MCF 10A (cell line): ENCODE results near the gene CHRNB4. TPM values are rescaled to one million over a fixed set of nuclear protein-coding genes. Genes with fewer than 3 reads are reported as not detected.

Experiments
- BruUV-seq: library from RNA; stranded (reverse); fragments of 400-500 nt; replicated peaks from 2 replicates; lab custom pipeline; 2021; lab: Mats Ljungman, UMichigan
- CTCF ChIA-PET: fragments of 300-600 bp; sonication (Branson Sonifier 250); formaldehyde crosslinking; extraction: SDS; loops from one replicate; lab custom pipeline; 2021; ENCODE audit warnings: antibody characterized with exemption, inconsistent platforms; lab: Yijun Ruan, JAX
- POLR2A ChIA-PET: fragments of 300-600, 350-650 bp; sonication (Branson Sonifier 250); formaldehyde crosslinking; extraction: SDS; loops from one replicate; lab custom pipeline; 2020; ENCODE audit warnings: antibody characterized with exemption, inconsistent platforms; lab: Yijun Ruan, JAX
- DNase-seq: peaks from one replicate; pipeline ENCODE4 v3.0.0-alpha.2; 2018; ENCODE audit not compliant: unreplicated experiment
- H3K27ac Mint-ChIP-seq: one replicate; pipeline ENCODE4 v1.8.0; 2022; ENCODE audit warnings: mild to moderate bottlenecking, low read depth, mixed read lengths; ENCODE audit not compliant: unreplicated experiment
- H3K27me3 Mint-ChIP-seq: one replicate; pipeline ENCODE4 v1.8.0; 2022; ENCODE audit warnings: mixed read lengths; ENCODE audit not compliant: insufficient read depth, unreplicated experiment
- H3K36me3 Mint-ChIP-seq: one replicate; pipeline ENCODE4 v1.8.0; 2022; ENCODE audit warnings: mild to moderate bottlenecking, moderate library complexity, mixed read lengths; ENCODE audit not compliant: insufficient read depth, unreplicated experiment
- H3K4me1 Mint-ChIP-seq: one replicate; pipeline ENCODE4 v1.8.0; 2022; ENCODE audit warnings: mixed read lengths; ENCODE audit not compliant: insufficient read depth, unreplicated experiment
- H3K4me3 Mint-ChIP-seq: one replicate; pipeline ENCODE4 v1.8.0; 2022; ENCODE audit warnings: mild to moderate bottlenecking, moderate library complexity, mixed read lengths; ENCODE audit not compliant: unreplicated experiment
- H3K9me3 Mint-ChIP-seq: one replicate; pipeline ENCODE4 v1.8.0; 2022; ENCODE audit warnings: mixed read lengths; ENCODE audit not compliant: unreplicated experiment
- CTCF ChIP-seq: fragments of 200-600 bp; IDR thresholded peaks from one replicate; pipeline ENCODE4 v1.8.0; 2022; ENCODE audit warnings: antibody characterized with exemption, mild to moderate bottlenecking; ENCODE audit not compliant: unreplicated experiment
- intact Hi-C: fragments of 100-400 bp; cut with micrococcal nuclease; formaldehyde crosslinking; loops from 2 replicates; pipeline ENCODE4 v1.14.1; 2022
- total RNA-seq: library from RNA; stranded (reverse); gene quantifications from 2 replicates; pipeline ENCODE4 v1.2.3, GENCODE V29; 2022

CHRNB4 gene
- total RNA-seq, 1 experiment from 2014 or later = not detected

DNA sequence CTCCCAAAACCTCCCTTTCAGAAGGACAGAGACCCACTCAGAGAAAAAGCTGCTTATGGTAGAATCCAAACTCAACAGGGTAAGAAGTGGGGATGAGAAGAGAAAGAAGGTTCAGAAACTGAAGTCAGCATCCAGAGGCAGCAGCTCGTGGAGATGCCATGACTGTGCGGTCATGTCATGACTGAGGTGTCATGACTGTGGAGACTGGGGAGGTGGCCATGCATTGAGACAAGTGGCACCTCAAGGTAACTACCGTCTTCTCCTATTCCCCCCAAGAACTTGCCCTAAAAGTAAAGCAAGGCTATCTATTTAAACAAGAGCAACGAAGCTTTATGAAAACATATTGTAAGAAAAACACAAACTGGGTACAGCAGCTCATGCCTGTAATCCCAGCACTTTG, 35.3 kb downstream of the CHRNB4 start:
- peaks cover 54% of the 10 kb centered on the region for H3K27me3 Mint-ChIP-seq
- no peak for DNase-seq
- no TSS peak for BruUV-seq
- H3K27ac Mint-ChIP-seq = no peak overlapping the region
- H3K9me3 Mint-ChIP-seq = peaks cover 6% of the 10 kb centered on the region
- H3K4me3 Mint-ChIP-seq = no peak overlapping the region
- H3K36me3 Mint-ChIP-seq = no peaks in the 10 kb centered on the region
- POLR2A ChIA-PET = no interaction called here
- no peak for TF ChIP-seq CTCF
- intact Hi-C loops = no loop called here
- CTCF ChIA-PET = interaction anchor here (0.7 to 0.9 kb wide), 2 partner anchors 12 to 17 kb away, joined by 5 to 6 read pairs; no protein-coding TSS in a partner anchor
- no peaks in the 10 kb centered on the region for H3K4me1 Mint-ChIP-seq

- BruUV-seq = no TSS peak
- Mint-ChIP-seq H3K27me3 (peaks cover 50% of the 10 kb centered on the region), H3K9me3 (peaks cover 6% of the 10 kb centered on the region)
Measured at GRCh38 chr15:78605201-78605600, 35.8 kb downstream of the CHRNB4 start.

GRCh38 chr15:78604420-78604819, 36.6 kb downstream of the CHRNB4 start:
- no peak for DNase-seq
- peaks cover 42% of the 10 kb centered on the region for H3K27me3 Mint-ChIP-seq
- TF ChIP-seq CTCF = no peak
- ChIA-PET CTCF (interaction anchor here (0.8 kb wide), 1 partner anchor 142 kb away, joined by 3 read pairs; no protein-coding TSS in a partner anchor), POLR2A (interaction anchor here (1.1 kb wide), 1 partner anchor 65 kb away, joined by 5 read pairs; the partner anchor contains the start of gene PSMA4)
- H3K4me1 Mint-ChIP-seq = no peaks in the 10 kb centered on the region
- H3K4me3 Mint-ChIP-seq = no peak overlapping the region
- peaks cover 6% of the 10 kb centered on the region for H3K9me3 Mint-ChIP-seq
- no peak overlapping the region for H3K27ac Mint-ChIP-seq
- BruUV-seq = no TSS peak
- intact Hi-C loops = no loop called here
- no peaks in the 10 kb centered on the region for H3K36me3 Mint-ChIP-seq

More at GRCh38 chr15:78605201-78605600, 35.8 kb downstream of the CHRNB4 start:
- no peaks in the 10 kb centered on the region for H3K36me3 Mint-ChIP-seq
- DNase-seq = no peak
- POLR2A ChIA-PET = no interaction called here
- no peak overlapping the region for H3K4me3 Mint-ChIP-seq
- CTCF ChIA-PET = interaction anchor here (0.7 to 0.8 kb wide), 2 partner anchors 17 to 143 kb away, joined by 3 to 5 read pairs; no protein-coding TSS in a partner anchor
- no peak for TF ChIP-seq CTCF
- no peaks in the 10 kb centered on the region for H3K4me1 Mint-ChIP-seq
- intact Hi-C loops = no loop called here
- no peak overlapping the region for H3K27ac Mint-ChIP-seq

- ChIA-PET POLR2A (no interaction called here), CTCF (interaction anchor here (0.6 to 0.8 kb wide), 2 partner anchors 134 to 205 kb away, joined by 3 read pairs; no protein-coding TSS in a partner anchor)
- intact Hi-C loops = no loop called here
- Mint-ChIP-seq H3K4me3 (no peak overlapping the region), H3K27ac (no peak overlapping the region), H3K9me3 (peaks cover under 1% of the 10 kb centered on the region), H3K36me3 (no peaks in the 10 kb centered on the region), H3K4me1 (no peaks in the 10 kb centered on the region), H3K27me3 (peaks cover 32% of the 10 kb centered on the region)
- no TSS peak for BruUV-seq
- no peak for DNase-seq
- TF ChIP-seq CTCF = no peak
Measured at GRCh38 chr15:78603467-78603866, 37.5 kb downstream of the CHRNB4 start.
